Activated T-helper 1 cell treated with anti-CD3 and anti-CD28 coated beads, Interleukin-12 subunit alpha, Interleukin-12 subunit beta, Interleukin-2, Interleukin-4 antibody, amounts not matched to agents 30 ng/mL and 10 ng/mL and 1 ng/mL, durations not matched to agents 14 hours and 24 hours and 36 hours (primary cell): ENCODE measurements around the gene UCKL1. TPM values are rescaled to one million over a fixed set of nuclear protein-coding genes. Genes with fewer than 3 reads are reported as not detected.
"Not testable (repeated sequence)": the region's sequence is repeated elsewhere in the genome, so short reads cannot be mapped to it uniquely, and the experiment has no call there.

ENCODE experiments used
- DNase-seq: peaks from one replicate; pipeline ENCODE4 v3.0.0; 2021; ENCODE audit warnings: low spot score
- H3K27ac Mint-ChIP-seq: one replicate; pipeline ENCODE4 v1.8.0; 2021; ENCODE audit warnings: mild to moderate bottlenecking, mixed read lengths
- H3K27me3 Mint-ChIP-seq: one replicate; pipeline ENCODE4 v1.8.0; 2022; ENCODE audit warnings: mild to moderate bottlenecking, moderate library complexity, mixed read lengths; ENCODE audit not compliant: insufficient read depth
- H3K36me3 Mint-ChIP-seq: one replicate; pipeline ENCODE4 v1.8.0; 2021; ENCODE audit warnings: low read depth, mixed read lengths
- H3K4me1 Mint-ChIP-seq: one replicate; pipeline ENCODE4 v1.8.0; 2021; ENCODE audit warnings: low read depth, mixed read lengths
- H3K4me3 Mint-ChIP-seq: one replicate; pipeline ENCODE4 v1.8.0; 2021; ENCODE audit warnings: mild to moderate bottlenecking, moderate library complexity, mixed read lengths
- H3K9me3 Mint-ChIP-seq: one replicate; pipeline ENCODE4 v1.8.0; 2021; ENCODE audit warnings: mixed read lengths
- intact Hi-C: fragments of 100-400 bp; cut with micrococcal nuclease; formaldehyde crosslinking; loops from one replicate; pipeline ENCODE4 v1.15.1; 2024
- total RNA-seq: library from RNA; stranded (reverse); gene quantifications from 2 replicates; pipeline ENCODE4 v1.2.3, GENCODE V29; 2022

Gene UCKL1
- total RNA-seq, 1 donor from 2014 or later: 49.3 TPM

GRCh38 chr20:63930971-63931553 is 25.2 kb downstream of the UCKL1 start:
- H3K27ac Mint-ChIP-seq: no peak overlapping the region
- DNase-seq: no peak
- H3K27me3 Mint-ChIP-seq: no peaks in the 10 kb centered on the region
- peaks cover 3% of the 10 kb centered on the region for H3K4me1 Mint-ChIP-seq
- H3K36me3 Mint-ChIP-seq: peaks cover 40% of the 10 kb centered on the region
- H3K4me3 Mint-ChIP-seq: no peak overlapping the region
- H3K9me3 Mint-ChIP-seq: no peaks in the 10 kb centered on the region
- intact Hi-C loops: no loop called here

DNA sequence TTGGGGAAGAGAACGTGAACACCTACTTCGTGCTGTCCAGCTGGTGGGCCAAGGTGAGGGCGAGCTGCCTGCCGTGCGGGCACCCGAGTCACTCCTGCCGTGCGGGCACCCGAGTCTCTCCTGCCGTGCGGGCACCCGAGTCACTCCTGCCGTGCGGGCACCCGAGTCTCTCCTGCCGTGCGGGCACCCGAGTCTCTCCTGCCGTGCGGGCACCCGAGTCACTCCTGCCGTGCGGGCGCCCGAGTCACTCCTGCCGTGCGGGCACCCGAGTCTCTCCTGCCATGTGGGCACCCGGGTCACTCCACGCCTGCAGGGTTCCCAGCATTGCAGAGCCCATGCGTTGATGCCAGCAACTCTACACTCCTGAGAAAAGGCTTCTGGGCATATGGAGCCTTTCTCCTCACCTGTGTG is 26.7 kb downstream of the UCKL1 start:
- H3K4me1 Mint-ChIP-seq, intact Hi-C loops, H3K27ac Mint-ChIP-seq, H3K9me3 Mint-ChIP-seq, H3K4me3 Mint-ChIP-seq, DNase-seq, H3K27me3 Mint-ChIP-seq: not testable (repeated sequence)
- peaks cover 30% of the 10 kb centered on the region for H3K36me3 Mint-ChIP-seq

DNA sequence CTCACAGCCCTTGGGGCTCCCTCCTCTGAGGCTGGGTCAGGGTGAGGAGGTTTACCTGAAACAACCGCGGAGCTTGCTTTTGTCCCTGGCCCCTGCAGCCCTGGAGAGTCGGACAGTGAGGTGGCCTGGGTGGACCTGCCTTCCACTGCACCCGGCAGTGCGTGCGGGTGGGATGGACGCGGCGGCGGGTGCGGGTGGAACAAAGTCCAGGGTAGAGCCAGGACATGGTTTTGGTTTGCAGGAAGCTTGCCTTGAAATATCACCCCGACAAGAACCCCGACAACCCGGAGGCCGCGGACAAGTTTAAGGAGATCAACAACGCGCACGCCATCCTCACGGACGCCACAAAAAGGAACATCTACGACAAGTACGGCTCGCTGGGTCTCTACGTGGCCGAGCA is 27.1 kb downstream of the UCKL1 start:
- intact Hi-C loops: no loop called here
- no peak for DNase-seq
- peaks cover 2% of the 10 kb centered on the region for H3K4me1 Mint-ChIP-seq
- no peak overlapping the region for H3K4me3 Mint-ChIP-seq
- peaks cover 29% of the 10 kb centered on the region for H3K36me3 Mint-ChIP-seq
- H3K27me3 Mint-ChIP-seq: no peaks in the 10 kb centered on the region
- H3K27ac Mint-ChIP-seq: no peak overlapping the region
- H3K9me3 Mint-ChIP-seq: no peaks in the 10 kb centered on the region

DNA sequence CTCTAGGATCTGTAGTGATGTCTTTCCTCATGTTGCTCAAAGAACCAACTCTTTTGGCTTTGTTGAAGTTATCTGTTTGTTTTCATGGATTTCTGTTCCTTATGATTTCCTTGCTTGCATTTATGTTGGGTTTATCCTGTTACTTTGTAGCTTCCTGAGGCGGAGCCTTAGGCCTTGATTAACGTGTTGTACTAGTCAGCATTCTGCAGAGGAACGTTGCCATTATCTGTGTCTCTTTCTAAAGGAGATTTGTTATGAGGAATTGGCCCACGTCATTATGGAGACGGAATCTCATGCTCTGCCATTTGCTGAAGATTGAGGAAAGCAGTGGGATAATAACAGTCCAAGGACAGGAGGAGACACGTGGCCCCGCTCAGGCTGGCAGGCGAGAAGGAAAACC is 29.9 kb downstream of the UCKL1 start:
- peaks cover 7% of the 10 kb centered on the region for H3K4me1 Mint-ChIP-seq
- no peak overlapping the region for H3K27ac Mint-ChIP-seq
- no peak overlapping the region for H3K4me3 Mint-ChIP-seq
- intact Hi-C loops: no loop called here
- no peak for DNase-seq
- H3K9me3 Mint-ChIP-seq: no peaks in the 10 kb centered on the region
- peaks cover 19% of the 10 kb centered on the region for H3K36me3 Mint-ChIP-seq
- no peaks in the 10 kb centered on the region for H3K27me3 Mint-ChIP-seq

GRCh38 chr20:63924241-63924640 is 32.0 kb downstream of the UCKL1 start:
- H3K27ac Mint-ChIP-seq: no peak overlapping the region
- H3K9me3 Mint-ChIP-seq: no peaks in the 10 kb centered on the region

GRCh38 chr20:63923651-63924050 is 32.6 kb downstream of the UCKL1 start:
- Mint-ChIP-seq H3K27me3 (no peaks in the 10 kb centered on the region), H3K27ac (no peak overlapping the region), H3K36me3 (peaks cover 7% of the 10 kb centered on the region), H3K9me3 (no peaks in the 10 kb centered on the region), H3K4me3 (no peak overlapping the region), H3K4me1 (peaks cover 7% of the 10 kb centered on the region)
- intact Hi-C loops: no loop called here
- no peak for DNase-seq

More at GRCh38 chr20:63924241-63924640, 32.0 kb downstream of the UCKL1 start:
- H3K4me3 Mint-ChIP-seq: no peak overlapping the region
- DNase-seq: no peak
- no peaks in the 10 kb centered on the region for H3K27me3 Mint-ChIP-seq
- peaks cover 7% of the 10 kb centered on the region for H3K4me1 Mint-ChIP-seq
- peaks cover 10% of the 10 kb centered on the region for H3K36me3 Mint-ChIP-seq
- intact Hi-C loops: no loop called here

GRCh38 chr20:63920226-63920625 is 36.0 kb downstream of the UCKL1 start:
- H3K27ac Mint-ChIP-seq: no peak overlapping the region
- DNase-seq: no peak
- H3K27me3 Mint-ChIP-seq: no peaks in the 10 kb centered on the region
- H3K9me3 Mint-ChIP-seq: peaks cover 4% of the 10 kb centered on the region
- intact Hi-C loops: no loop called here
- H3K4me3 Mint-ChIP-seq: no peak overlapping the region
- H3K4me1 Mint-ChIP-seq: peaks cover 7% of the 10 kb centered on the region
- H3K36me3 Mint-ChIP-seq: peaks cover 10% of the 10 kb centered on the region

- intact Hi-C loops: no loop called here
- peaks cover 4% of the 10 kb centered on the region for H3K9me3 Mint-ChIP-seq
- H3K4me3 Mint-ChIP-seq: no peak overlapping the region
- H3K4me1 Mint-ChIP-seq: peaks cover 6% of the 10 kb centered on the region
- peaks cover 15% of the 10 kb centered on the region for H3K36me3 Mint-ChIP-seq
- no peak for DNase-seq
- H3K27ac Mint-ChIP-seq: no peak overlapping the region
- H3K27me3 Mint-ChIP-seq: no peaks in the 10 kb centered on the region
These were observed 37.1 kb downstream of the UCKL1 start for GRCh38 chr20:63919130-63919529.

DNA sequence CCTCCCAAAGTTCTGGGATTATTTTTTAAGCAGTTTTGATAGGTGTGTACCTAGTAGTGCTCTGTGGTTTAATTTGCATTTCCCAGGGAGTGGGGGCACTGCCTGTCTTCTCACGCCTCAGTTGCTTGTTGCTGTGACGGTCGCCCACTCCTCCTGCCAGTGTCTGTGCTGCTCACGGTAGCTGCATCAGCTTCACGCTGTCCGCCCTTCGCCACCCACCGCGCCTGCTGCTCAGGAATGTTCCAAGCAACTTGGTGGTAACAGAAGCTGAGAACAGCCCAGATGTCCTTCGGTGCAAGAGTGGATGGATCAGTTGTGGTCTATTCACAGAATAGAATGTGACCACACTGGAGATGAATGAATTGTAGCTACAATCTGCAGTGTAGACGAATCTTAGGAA is 38.4 kb downstream of the UCKL1 start:
- no peaks in the 10 kb centered on the region for H3K27me3 Mint-ChIP-seq
- DNase-seq: no peak
- H3K4me1 Mint-ChIP-seq: peaks cover 5% of the 10 kb centered on the region
- H3K9me3 Mint-ChIP-seq: peaks cover 4% of the 10 kb centered on the region
- H3K36me3 Mint-ChIP-seq: peaks cover 18% of the 10 kb centered on the region
- intact Hi-C loops: no loop called here
- no peak overlapping the region for H3K4me3 Mint-ChIP-seq
- H3K27ac Mint-ChIP-seq: no peak overlapping the region

DNA sequence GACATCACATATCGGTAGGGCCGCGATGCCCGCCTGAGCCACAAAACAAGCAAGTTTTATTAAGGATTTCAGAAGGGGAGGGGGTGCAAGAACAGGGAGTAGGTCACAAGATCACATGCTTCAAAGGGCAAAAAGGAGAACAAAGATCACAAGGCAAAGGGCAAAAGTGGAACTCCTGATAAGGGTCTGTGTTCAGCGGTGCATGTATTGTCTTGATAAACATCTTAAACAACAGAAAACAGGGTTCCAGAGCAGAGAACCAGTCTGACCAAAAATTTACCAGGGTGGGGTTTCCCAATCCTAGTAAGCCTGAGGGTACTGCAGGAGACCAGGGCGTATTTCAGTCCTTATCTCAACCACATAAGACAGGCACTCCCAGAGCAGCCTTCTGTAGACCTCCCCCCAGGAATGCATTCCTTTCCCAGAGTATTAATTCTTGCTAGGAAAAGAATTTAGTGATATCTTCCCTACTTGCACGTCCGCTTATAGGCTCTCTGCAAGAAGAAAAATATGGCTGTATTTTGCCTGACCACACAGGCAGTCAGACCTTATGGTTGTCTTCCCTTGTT is 39.8 kb downstream of the UCKL1 start:
- H3K27me3 Mint-ChIP-seq, H3K27ac Mint-ChIP-seq: not testable (repeated sequence)

GRCh38 chr20:63915471-63915870 is 40.7 kb downstream of the UCKL1 start:
- Mint-ChIP-seq H3K4me1 (peaks cover 16% of the 10 kb centered on the region), H3K9me3 (peaks cover 4% of the 10 kb centered on the region), H3K27ac (no peak overlapping the region), H3K27me3 (no peaks in the 10 kb centered on the region), H3K36me3 (peaks cover 21% of the 10 kb centered on the region), H3K4me3 (no peak overlapping the region)
- intact Hi-C loops: no loop called here
- no peak for DNase-seq

More for the DNA sequence above, 39.8 kb downstream of the UCKL1 start:
- DNase-seq, H3K4me1 Mint-ChIP-seq, H3K9me3 Mint-ChIP-seq, intact Hi-C loops, H3K4me3 Mint-ChIP-seq: not testable (repeated sequence)
- H3K36me3 Mint-ChIP-seq: peaks cover 18% of the 10 kb centered on the region

DNA sequence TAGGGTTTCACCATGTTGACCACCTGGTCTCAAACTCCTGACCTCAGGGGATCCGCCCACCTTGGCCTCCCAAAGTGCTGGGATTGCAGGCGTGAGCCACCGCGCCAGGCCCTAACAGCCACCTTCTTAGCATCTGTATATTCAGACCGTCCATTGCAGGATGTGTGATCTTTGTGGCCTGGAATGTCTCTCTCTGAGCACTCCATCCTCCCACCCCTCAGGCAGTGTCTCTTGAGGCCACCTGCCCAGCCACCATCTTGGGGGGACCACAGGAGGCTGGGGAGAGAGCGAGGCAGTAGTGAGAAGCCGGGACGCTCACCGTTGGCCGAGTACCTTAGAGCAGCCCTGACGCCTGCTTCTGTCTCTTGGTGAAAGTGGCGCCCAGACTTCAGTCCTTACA is 42.4 kb downstream of the UCKL1 start:
- H3K27ac Mint-ChIP-seq: no peak overlapping the region
- no peak for DNase-seq
- peaks cover 4% of the 10 kb centered on the region for H3K9me3 Mint-ChIP-seq
- intact Hi-C loops: no loop called here
- no peaks in the 10 kb centered on the region for H3K27me3 Mint-ChIP-seq
- peaks cover 23% of the 10 kb centered on the region for H3K4me1 Mint-ChIP-seq
- H3K4me3 Mint-ChIP-seq: no peak overlapping the region
- H3K36me3 Mint-ChIP-seq: peaks cover 25% of the 10 kb centered on the region

DNA sequence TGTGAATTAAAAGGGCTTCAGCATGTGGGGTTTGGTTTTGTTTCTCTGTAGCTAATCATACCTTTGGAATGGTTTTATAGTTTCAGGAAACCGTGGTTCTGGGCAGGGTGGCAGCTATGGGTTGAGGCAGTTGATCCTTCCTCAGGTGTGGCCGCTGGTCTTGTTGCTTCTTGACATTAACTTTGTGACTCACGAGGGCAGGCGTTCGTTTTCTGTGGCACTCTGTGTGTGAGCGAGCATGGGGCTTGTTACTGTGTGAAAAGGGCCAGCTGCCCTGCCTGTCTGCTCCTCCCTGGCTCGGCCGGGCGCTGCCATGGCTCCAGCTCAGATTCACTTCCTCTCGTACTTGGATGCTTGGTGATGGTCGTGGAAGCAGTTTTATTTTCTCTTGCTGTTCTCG is 45.0 kb downstream of the UCKL1 start:
- Mint-ChIP-seq H3K4me1 (peaks cover 29% of the 10 kb centered on the region), H3K27ac (peak overlapping the region; percentile 77), H3K36me3 (peaks cover 17% of the 10 kb centered on the region), H3K27me3 (no peaks in the 10 kb centered on the region), H3K9me3 (peaks cover 1% of the 10 kb centered on the region), H3K4me3 (no peak overlapping the region)
- DNase-seq: no peak
- intact Hi-C loops: no loop called here
